ENCODE data around the gene NRXN3.

- TF ChIP-seq CTCF (IDR thresholded peaks at IDR 0.05) (peak; percentile 18), EZH2 (IDR thresholded peaks at IDR 0.05) (no peak), EZH2phosphoT487 (IDR thresholded peaks at IDR 0.05) (no peak)
Measured at GRCh38 chr14:78286210-78286609, 116.0 kb downstream of the NRXN3 start.
